ENCODE measurements around the gene MACF1.
A peak's percentile ranks its signal among the peaks of the same experiment; 100 is the strongest.

Gene MACF1

DNA sequence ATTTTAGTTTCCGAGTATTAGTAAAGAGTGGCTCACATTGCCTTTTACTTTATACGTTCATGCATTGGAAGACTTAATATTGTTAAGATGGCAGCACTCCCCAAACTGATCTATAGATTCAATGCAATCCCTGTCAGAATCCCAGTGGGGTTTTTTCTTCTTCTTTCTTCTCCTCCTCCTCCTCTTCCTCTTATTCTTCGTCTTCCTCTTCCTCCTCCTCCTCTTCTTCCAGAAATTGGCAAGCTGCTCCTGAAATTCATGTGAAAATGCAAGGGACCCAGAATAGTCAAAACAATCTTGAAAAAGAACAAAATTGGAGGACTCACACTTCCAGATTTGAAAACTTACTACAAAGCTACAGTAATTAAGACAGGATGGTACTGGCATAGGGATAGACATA, 23.2 kb upstream of the MACF1 start:
- H3K4me3 ChIP-seq (ENCODE audit: low read length) = no peak overlapping the region
- TF ChIP-seq, protein P1, sequence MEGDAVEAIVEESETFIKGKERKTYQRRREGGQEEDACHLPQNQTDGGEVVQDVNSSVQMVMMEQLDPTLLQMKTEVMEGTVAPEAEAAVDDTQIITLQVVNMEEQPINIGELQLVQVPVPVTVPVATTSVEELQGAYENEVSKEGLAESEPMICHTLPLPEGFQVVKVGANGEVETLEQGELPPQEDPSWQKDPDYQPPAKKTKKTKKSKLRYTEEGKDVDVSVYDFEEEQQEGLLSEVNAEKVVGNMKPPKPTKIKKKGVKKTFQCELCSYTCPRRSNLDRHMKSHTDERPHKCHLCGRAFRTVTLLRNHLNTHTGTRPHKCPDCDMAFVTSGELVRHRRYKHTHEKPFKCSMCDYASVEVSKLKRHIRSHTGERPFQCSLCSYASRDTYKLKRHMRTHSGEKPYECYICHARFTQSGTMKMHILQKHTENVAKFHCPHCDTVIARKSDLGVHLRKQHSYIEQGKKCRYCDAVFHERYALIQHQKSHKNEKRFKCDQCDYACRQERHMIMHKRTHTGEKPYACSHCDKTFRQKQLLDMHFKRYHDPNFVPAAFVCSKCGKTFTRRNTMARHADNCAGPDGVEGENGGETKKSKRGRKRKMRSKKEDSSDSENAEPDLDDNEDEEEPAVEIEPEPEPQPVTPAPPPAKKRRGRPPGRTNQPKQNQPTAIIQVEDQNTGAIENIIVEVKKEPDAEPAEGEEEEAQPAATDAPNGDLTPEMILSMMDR (conservative IDR thresholded peaks at IDR 0.05; ENCODE audit: low read length) = no peak
- no peak for DNase-seq (ENCODE audit: low read depth)

DNA sequence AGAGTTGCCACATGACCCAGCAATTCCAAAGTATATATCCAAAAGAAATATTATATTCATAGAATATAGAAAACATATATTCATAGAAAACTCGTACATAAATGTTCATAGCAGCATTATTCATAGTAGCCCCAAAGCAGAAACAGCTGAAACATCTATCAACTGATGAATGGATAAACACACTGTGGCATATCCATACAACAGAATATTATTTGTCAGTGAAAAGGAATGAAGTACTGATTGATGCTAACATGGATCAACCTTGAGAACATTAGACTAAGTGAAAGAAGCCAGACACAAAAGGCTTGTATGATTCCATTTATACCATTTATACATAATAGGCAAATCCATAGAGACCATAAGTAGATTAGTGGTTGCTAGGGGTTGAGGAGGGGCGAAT, 21.7 kb upstream of the MACF1 start:
- TF ChIP-seq, protein P1 (conservative IDR thresholded peaks at IDR 0.05; ENCODE audit: low read length) = no peak
- no peak for DNase-seq (ENCODE audit: low read depth)
- no peak overlapping the region for H3K4me3 ChIP-seq (ENCODE audit: low read length)

DNA sequence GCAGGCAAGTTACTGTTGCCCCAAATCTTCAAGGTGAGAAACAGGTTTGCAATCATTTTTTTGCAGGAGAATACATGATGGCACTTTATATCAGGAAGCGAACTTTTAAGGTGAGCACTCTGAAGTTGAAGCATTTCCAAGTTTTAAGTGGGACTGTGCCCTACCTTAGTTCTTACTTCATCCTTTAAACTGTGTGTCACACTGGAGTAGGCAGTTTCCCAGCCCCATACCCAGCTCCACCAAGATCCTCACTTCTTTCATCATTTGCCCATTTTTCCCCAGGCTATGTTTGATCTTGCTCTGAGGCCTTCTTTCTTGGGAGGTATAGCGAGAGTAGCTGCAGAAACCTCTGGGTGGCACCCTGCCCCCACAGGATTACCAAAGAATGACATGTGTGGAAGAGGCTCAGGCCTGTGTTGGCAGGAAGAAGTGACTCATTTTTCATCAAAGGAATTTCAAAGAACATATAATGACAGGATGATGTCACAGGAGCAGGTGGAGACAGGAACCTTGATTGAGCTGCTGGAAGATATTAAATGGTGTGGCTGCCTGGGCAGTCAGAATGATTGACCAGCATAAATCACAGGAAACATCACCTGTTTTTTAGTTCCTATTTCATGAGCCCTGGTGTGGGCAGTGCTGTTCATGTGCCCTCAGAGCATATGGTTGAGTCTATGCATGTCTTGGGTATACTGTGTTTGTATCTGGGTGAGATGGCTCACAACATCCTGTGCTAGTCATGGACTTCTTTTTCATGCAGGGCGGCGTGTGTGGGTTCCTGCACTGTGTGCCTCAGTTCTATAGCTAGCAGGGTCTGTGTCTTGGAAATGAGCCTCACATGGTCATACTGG, 20.8 kb upstream of the MACF1 start:
- TF ChIP-seq, protein P1 (conservative IDR thresholded peaks at IDR 0.05; ENCODE audit: low read length) = peak; percentile 35
- DNase-seq (ENCODE audit: low read depth) = peak; percentile 70
- no peak overlapping the region for H3K4me3 ChIP-seq (ENCODE audit: low read length)

DNA sequence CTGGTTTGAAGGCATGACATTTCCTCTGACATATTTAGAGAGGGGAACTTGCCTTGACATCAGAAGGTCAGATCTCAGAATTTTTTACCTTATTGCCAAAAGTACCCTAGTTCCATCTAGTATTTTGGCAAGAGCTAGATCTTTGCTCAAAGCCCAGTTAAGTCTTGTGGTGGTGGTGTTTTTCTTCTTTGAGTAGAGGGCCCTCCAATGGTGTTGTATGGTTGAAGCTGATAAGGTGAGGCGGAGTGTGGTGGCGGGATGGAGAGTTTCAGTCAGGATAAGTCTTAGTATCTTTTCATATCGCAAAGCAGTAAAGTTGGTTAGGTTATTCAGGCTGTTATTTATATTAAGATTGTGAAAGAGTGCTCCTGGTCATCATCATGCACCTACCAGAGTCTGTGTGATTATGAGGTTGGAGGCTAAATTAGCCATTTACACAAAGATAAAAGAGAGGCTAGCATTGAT, 20.1 kb upstream of the MACF1 start:
- TF ChIP-seq, protein P1 (conservative IDR thresholded peaks at IDR 0.05; ENCODE audit: low read length) = no peak
- H3K4me3 ChIP-seq (ENCODE audit: low read length) = no peak overlapping the region
- no peak for DNase-seq (ENCODE audit: low read depth)

DNA sequence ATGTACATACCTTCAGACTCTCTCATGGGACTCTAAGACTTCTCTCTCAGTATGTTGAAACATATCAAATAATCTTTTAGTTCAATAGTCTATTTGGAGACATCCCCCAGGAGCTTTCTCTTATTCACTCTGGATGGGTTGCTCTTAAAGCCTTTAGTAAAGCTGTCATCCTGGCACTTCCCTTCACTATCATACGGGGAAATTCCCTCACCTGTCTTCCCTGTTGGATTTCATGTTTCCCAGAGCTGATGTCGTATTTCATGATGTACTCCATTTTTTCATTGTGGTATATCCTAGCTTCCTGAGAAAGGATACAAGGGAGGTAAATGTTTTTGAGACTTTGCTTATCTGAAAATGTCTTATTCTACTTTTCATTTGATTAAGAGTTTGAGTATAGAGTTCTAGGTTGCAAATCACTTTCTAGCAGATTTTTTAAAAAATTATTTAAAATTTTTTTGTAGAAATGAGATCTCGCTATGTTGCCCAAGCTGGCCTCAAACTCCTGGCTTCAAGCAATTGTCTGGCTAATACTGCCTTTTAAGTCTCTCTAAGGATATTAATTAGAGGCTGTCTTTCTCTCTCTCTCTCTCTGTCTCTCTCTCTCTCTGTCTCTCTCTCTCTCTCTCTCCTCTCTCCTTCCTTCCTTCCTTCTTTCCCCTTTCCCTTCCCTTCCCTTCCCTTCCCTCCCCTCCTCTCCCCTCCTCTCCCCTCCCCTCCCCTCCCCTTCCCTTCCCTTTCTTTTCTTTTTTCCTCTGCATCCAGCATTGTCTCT, 17.0 kb upstream of the MACF1 start:
- DNase-seq (ENCODE audit: low read depth) = no peak
- H3K4me3 ChIP-seq (ENCODE audit: low read length) = no peak overlapping the region
- TF ChIP-seq, protein P1 (conservative IDR thresholded peaks at IDR 0.05; ENCODE audit: low read length) = no peak

DNA sequence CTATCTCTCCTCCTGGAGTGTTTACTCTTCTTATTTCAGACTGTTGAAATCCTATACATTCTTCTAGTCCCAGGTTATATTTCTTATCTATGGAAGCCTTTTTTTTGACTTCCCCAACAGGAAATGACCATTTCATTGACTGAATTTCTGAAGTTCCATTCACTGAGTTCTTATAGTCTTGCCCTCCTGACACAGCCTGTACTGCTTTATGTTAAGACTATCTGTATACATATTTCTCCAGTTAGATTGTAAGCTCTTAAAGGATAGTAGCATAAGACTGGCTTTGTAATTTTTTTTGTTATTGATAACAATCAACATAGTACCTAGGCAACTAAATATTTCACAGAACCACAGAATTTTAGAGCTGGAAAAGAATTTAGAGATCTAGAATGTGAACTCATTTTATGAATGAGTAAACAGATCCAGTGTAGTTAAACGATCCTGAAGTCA, 14.9 kb upstream of the MACF1 start:
- DNase-seq (ENCODE audit: low read depth) = peak; percentile 73
- no peak overlapping the region for H3K4me3 ChIP-seq (ENCODE audit: low read length)
- TF ChIP-seq, protein P1 (conservative IDR thresholded peaks at IDR 0.05; ENCODE audit: low read length) = no peak

Data from AG10803 (cell line).